ENCODE data around the gene PHACTR4.

DNA sequence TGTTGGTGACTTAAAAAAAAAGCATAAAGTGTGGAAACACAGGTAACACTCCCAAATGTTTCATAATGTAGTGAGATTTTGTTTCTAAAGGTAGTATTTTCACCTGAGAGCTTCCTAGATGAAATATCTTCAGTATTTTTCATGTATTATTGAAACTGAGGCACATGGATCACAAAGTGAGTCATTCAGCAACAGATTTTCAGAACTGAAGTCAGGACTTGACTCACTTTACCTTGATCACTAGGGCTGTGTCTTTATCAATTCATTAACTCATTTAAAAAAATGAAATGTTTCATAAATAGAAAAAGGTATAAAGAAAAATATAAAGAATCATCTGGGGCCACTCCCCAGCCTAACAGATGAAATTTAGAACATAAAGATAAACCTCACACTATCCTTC lies 69.8 kb downstream of the PHACTR4 start:
- TF ChIP-seq MCM7 (IDR thresholded peaks at IDR 0.05), result no peak
- TF ChIP-seq, protein P1, sequence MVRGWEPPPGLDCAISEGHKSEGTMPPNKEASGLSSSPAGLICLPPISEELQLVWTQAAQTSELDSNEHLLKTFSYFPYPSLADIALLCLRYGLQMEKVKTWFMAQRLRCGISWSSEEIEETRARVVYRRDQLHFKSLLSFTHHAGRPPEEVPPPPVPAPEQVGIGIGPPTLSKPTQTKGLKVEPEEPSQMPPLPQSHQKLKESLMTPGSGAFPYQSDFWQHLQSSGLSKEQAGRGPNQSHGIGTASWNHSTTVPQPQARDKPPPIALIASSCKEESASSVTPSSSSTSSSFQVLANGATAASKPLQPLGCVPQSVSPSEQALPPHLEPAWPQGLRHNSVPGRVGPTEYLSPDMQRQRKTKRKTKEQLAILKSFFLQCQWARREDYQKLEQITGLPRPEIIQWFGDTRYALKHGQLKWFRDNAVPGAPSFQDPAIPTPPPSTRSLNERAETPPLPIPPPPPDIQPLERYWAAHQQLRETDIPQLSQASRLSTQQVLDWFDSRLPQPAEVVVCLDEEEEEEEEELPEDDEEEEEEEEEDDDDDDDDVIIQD (CRISPR knock-in tag; IDR thresholded peaks at IDR 0.05), result no peak
- TF ChIP-seq, protein P2, sequence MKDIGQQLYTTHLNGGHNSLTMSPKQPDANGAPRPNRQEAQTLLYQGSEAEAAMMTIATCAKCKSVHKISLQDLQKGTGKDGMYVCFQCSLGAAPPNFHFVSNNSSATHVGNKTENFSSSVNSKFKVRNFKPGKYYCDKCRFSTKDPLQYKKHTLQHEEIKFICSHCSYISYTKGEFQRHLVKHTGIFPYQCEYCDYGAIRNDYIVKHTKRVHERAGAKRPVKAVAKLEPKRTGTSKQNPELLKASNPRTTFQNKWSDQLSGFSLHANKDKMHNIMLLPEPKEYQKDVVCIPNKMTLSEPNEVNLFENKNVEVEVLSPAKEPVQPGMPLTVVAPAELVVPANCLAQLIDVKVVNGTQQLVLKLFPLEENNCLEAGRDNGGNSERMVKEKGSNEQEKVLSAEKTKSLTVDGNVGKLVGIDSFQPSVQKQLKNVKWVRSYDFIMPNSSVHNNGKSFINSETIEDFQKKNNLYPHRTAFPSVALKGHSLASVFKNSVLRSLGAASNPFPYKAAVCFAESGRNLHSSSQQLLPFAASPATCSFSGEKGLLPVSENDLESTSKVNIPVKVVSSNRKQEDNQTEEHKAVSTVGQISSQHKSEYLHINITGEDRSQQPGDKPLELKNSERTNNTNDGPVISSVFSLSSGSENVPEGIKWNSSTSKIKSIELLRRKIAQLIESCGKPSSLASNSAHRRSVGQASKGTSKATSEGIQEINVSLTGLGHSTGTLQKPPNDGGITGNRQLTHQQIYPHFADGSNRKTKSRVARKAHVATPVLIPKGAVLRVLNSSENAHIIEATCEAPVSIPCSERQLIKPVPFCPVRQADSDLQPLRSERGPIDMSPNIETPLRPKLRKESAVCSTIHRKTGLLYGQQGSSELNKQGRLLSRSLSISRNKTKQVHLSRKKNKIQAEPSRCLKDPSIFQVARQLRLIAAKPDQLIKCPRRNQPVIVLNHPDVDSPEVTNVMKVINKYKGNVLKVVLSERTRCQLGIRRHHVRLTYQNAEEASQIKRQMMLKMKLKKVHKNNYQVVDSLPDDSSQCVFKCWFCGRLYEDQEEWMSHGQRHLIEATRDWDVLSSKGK (CRISPR knock-in tag; IDR thresholded peaks at IDR 0.05), result no peak
- no peak for TF ChIP-seq BRD4 (IDR thresholded peaks at IDR 0.05)
- TF ChIP-seq HNRNPL (IDR thresholded peaks at IDR 0.05; ENCODE audit: low read depth, low read length), result no peak
- TF ChIP-seq U2AF2 (optimal IDR thresholded peaks at IDR 0.05; ENCODE audit: low read depth, low read length), result no peak
- no peak for TF ChIP-seq TAF1 (IDR thresholded peaks at IDR 0.05; ENCODE audit: control insufficient read depth, extremely low read depth, insufficient read depth, low read length, severe bottlenecking)

Measured in K562 (cell line).